Tibial artery (tissue), 4 donors: ENCODE results near the gene SAP130.

ENCODE experiments used
- DNase-seq, 2 donors: peaks; one replicate each; pipeline ENCODE4 v3.0.0-alpha.2; 2019
- H3K27ac ChIP-seq, 2 donors: fragments of 200-600 bp; sonication (generic) in 1 of 2; 1 replicate in 1 of 2; 2 replicates in 1 of 2; pipeline ENCODE4 v1.5.1; 2018 to 2019; ENCODE audit warnings: mild to moderate bottlenecking in 1 of 2
- H3K27me3 ChIP-seq, 2 donors: fragments of 200-600 bp; sonication (generic) in 1 of 2; one replicate each; pipeline versions ENCODE4 v1.5.1 to v1.6.0; 2016 to 2019
- H3K36me3 ChIP-seq, 3 donors: fragments of 200-600 bp; sonication (generic) in 2 of 3; one replicate each; pipeline ENCODE4 v1.5.1; 2016 to 2019; ENCODE audit warnings: mild to moderate bottlenecking in 2 of 3
- H3K4me1 ChIP-seq, 4 donors: fragments of 200-600 bp; sonication (generic) in 2 of 4; 1 replicate in 3 of 4; 2 replicates in 1 of 4; pipeline ENCODE4 v1.5.1; 2016 to 2019
- H3K4me3 ChIP-seq, 2 donors: fragments of 200-600 bp; sonication (generic) in 1 of 2; 1 replicate in 1 of 2; 2 replicates in 1 of 2; pipeline ENCODE4 v1.5.1; 2018 to 2019; ENCODE audit warnings: mild to moderate bottlenecking in 2 of 2
- H3K9me3 ChIP-seq, 3 donors: fragments of 200-600 bp; sonication (generic) in 1 of 3; one replicate each; pipeline ENCODE4 v1.5.1; 2016 to 2019
- intact Hi-C: fragments of 100-400 bp; cut with DNase I; formaldehyde crosslinking; loops from one replicate; pipeline ENCODE4 v1.15.0; 2023; ENCODE audit warnings: low total_unique reads
- TF ChIP-seq, protein P1 (sequence below), 2 experiments: fragments of 200-600 bp in 1 of 2; fragments of 450-650 bp in 1 of 2; IDR thresholded peaks; one replicate each; pipeline ENCODE4 v1.5.1; 2017 to 2019; ENCODE audit warnings: antibody characterized with exemption in 2 of 2, mild to moderate bottlenecking in 1 of 2, moderate library complexity in 1 of 2

The SAP130 gene

DNA sequence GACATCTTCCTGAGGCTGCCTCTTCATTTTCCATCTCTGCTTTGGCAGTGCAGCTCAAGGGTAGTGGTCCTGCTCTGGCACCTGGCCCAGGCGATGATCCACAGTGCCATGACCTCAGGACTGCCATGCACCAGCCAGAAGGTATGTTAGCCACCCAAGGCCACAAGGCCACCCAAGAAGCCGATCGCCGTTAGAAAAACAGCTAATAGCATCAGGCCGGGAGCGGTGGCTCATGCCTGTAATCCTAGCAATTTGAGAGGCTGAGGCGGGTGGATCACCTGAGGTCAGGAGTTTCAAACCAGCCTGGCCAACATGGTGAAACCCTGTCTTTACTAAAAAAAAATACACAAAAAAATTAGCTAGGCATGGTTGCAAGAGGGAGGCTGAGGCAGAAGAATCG, 34.7 kb upstream of the SAP130 start:
- no peaks in the 10 kb centered on the region for H3K4me1 ChIP-seq
- no peaks in the 10 kb centered on the region for H3K27me3 ChIP-seq
- H3K36me3 ChIP-seq, result no peaks in the 10 kb centered on the region
- H3K4me3 ChIP-seq, result no peak overlapping the region
- intact Hi-C loops, result no loop called here
- DNase-seq, result no peak
- no peak overlapping the region for H3K27ac ChIP-seq
- H3K9me3 ChIP-seq, result no peaks in the 10 kb centered on the region
- TF ChIP-seq, protein P1, sequence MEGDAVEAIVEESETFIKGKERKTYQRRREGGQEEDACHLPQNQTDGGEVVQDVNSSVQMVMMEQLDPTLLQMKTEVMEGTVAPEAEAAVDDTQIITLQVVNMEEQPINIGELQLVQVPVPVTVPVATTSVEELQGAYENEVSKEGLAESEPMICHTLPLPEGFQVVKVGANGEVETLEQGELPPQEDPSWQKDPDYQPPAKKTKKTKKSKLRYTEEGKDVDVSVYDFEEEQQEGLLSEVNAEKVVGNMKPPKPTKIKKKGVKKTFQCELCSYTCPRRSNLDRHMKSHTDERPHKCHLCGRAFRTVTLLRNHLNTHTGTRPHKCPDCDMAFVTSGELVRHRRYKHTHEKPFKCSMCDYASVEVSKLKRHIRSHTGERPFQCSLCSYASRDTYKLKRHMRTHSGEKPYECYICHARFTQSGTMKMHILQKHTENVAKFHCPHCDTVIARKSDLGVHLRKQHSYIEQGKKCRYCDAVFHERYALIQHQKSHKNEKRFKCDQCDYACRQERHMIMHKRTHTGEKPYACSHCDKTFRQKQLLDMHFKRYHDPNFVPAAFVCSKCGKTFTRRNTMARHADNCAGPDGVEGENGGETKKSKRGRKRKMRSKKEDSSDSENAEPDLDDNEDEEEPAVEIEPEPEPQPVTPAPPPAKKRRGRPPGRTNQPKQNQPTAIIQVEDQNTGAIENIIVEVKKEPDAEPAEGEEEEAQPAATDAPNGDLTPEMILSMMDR (IDR thresholded peaks at IDR 0.05), result no peak

DNA sequence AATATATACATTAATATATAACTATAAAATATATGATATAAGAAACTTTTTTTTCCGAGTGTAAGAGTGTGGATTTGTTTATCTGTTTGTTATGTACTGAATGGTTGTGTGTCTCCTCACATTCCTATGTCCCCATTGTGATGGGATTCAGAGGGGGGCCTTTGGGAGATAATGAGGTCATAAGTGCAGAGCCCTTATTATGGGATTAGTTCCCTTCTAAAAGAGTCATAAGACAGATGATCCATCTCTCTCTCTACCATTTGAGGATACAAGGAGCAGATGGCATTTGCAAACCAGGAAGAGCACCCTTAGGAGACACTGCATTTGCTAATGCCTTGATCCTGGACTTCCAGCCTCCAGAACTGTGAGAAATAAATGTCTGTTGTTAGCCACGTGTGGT, 30.3 kb upstream of the SAP130 start:
- Histone ChIP-seq H3K9me3 (no peaks in the 10 kb centered on the region), H3K27ac (no peak overlapping the region), H3K27me3 (peaks cover 0 to 13% of the 10 kb centered on the region in 2 donors), H3K36me3 (no peaks in the 10 kb centered on the region), H3K4me1 (no peaks in the 10 kb centered on the region), H3K4me3 (no peak overlapping the region)
- DNase-seq, result no peak
- intact Hi-C loops, result no loop called here
- TF ChIP-seq, protein P1 (IDR thresholded peaks at IDR 0.05), result no peak

DNA sequence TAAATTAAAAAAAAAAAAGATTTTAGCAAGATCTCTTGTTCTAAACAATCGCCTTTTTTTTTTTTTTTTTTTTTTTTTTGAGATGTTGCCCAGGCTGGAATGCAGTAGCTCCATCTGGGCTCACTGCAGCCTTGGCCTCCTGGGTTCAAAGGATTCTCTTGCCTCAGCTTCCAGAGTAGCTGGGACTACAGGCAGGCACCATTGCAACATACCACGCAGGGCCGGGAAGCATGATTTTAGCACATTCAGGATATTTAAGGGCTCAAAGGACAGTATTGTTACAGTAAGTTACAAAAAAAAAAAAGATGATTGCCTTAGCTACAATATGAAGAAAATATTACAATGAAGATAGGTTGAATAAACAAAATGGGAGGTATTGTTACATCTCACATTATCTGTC, 29.5 kb upstream of the SAP130 start:
- TF ChIP-seq, protein P1 (IDR thresholded peaks at IDR 0.05), result no peak
- intact Hi-C loops, result no loop called here
- no peaks in the 10 kb centered on the region for H3K4me1 ChIP-seq
- no peaks in the 10 kb centered on the region for H3K9me3 ChIP-seq
- no peak for DNase-seq
- peaks cover 0 to 13% of the 10 kb centered on the region in 2 donors for H3K27me3 ChIP-seq
- no peaks in the 10 kb centered on the region for H3K36me3 ChIP-seq
- H3K4me3 ChIP-seq, result no peak overlapping the region
- H3K27ac ChIP-seq, result no peak overlapping the region

DNA sequence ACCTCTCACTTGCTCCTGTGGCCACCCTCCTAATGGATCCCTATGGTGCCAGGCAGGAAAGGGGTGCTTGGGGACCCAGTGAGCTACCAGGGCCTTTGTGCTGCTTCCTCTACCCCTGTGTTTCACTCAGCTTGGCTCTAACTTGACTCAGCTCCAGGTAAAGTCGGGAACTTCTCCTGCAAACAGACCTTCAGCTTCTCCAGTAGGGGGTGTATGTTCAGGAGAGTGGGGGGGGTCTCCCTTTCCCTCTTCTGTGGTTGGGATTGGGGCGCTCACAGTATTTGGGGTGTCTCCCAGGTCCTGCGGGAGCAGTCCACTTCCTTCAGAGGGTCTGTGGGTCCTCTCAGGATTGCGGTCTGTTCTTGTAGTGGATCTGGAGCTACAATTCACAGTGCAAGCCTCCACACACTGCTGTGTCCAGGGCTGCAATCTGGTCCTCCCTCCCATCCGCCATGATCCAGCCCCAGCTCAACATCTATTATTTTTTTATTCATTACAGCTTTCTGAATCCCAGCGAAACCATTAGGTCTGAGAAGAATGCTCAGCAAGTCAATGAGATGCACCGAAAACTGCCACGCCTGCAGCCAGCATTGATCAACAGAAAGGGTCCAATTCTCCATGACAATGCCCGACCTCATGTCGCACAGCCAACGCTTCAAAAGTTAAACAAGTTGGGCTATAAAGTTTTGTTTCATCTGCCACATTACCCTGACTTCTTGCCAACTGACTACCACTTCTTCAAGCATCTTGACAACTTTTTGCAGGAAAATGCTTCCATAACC, 26.4 kb upstream of the SAP130 start:
- no peak overlapping the region for H3K4me3 ChIP-seq
- DNase-seq, result no peak
- H3K27me3 ChIP-seq, result peaks cover 0 to 13% of the 10 kb centered on the region in 2 donors
- H3K36me3 ChIP-seq, result no peaks in the 10 kb centered on the region
- H3K27ac ChIP-seq, result no peak overlapping the region
- TF ChIP-seq, protein P1 (IDR thresholded peaks at IDR 0.05), result no peak
- peaks cover 0 to 6% (median 0%) of the 10 kb centered on the region in 3 donors for H3K9me3 ChIP-seq
- intact Hi-C loops, result no loop called here
- H3K4me1 ChIP-seq, result no peaks in the 10 kb centered on the region

DNA sequence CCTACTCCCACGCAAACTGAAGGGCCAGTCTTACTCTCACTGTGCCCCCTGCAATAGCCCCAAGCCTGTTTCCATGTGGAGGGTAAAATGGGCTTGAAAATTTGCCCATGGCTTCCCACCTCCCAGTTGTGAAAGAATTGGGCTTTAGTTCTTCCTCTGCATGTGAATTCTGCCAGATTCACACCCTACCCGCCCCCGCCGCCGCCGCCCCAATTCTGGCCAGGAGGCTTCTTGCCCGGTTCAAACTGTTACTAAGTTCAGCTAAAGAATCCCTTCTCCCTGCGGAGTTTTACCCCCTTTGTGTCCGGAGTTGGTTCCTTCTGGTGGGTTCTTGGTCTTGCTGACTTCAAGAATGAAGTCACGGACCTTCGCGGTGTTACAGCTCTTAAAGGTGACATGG, 25.5 kb upstream of the SAP130 start:
- H3K27ac ChIP-seq, result no peak overlapping the region
- H3K27me3 ChIP-seq, result peaks cover 0 to 13% of the 10 kb centered on the region in 2 donors
- DNase-seq, result no peak
- TF ChIP-seq, protein P1 (IDR thresholded peaks at IDR 0.05), result no peak
- no peaks in the 10 kb centered on the region for H3K36me3 ChIP-seq
- H3K9me3 ChIP-seq, result peaks cover 0 to 12% (median 4%) of the 10 kb centered on the region in 3 donors
- no peaks in the 10 kb centered on the region for H3K4me1 ChIP-seq
- intact Hi-C loops, result no loop called here
- H3K4me3 ChIP-seq, result no peak overlapping the region
